HG03060 (cell line): ENCODE measurements around the gene CHD3.

ENCODE experiments used
- ATAC-seq: cut with Tn5 transposase; IDR thresholded peaks from one replicate; pipeline ENCODE4 v1.9.1; 2021; ENCODE audit warnings: low read depth, moderate number of reproducible peaks; ENCODE audit not compliant: unreplicated experiment

CHD3 gene

GRCh38 chr17:7864995-7865650, 23.5 kb upstream of the CHD3 start:
- no peak for ATAC-seq

- ATAC-seq: no peak
These were observed 20.7 kb upstream of the CHD3 start for GRCh38 chr17:7867881-7868329.

GRCh38 chr17:7873051-7873450, 15.5 kb upstream of the CHD3 start:
- ATAC-seq: no peak

DNA sequence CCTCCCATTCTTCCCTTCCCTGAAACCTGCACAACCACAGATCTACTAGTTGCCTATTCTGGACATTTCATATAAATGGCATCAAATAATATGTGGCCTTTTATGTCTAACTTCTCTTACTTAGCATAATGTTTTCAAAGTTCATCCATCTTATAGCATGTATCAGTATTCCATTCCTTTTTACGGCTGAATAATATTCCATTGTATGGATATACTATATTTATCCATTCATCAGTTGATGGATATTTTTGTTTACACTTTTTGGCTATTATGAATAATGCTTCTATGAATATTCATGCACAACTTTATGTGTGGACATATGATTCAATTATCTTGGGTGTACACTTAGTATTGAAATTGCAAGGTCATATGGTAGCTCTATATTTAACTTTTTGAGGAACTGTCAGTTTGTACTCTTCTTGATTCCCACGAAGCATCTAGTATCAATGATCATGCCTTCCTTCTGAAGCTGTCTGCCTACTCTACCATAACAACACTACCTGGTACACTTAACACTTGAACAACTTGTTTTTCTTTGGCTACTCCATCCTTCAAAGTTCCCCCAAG, 12.7 kb upstream of the CHD3 start:
- no peak for ATAC-seq

DNA sequence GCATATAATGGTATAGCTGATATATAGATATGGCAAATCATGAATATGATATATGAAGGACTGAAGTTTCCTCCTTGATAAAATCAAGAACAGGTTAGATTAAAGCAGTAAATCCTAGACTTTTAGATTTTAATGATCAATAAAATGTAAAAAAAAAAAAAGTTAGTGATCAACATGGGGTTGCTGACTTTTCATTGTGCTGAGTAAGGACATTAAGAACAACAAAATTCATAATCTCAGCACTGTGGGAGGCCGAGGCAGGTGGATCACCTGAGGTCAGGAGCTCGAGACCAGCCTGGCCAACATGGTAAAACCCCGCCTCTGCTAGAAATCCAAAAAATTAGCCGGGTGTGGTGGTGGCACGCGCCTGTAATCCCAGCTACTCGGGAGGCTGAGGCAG, 10.4 kb upstream of the CHD3 start:
- ATAC-seq: no peak

- no peak for ATAC-seq
These were observed 8.3 kb upstream of the CHD3 start for GRCh38 chr17:7880076-7880868.

DNA sequence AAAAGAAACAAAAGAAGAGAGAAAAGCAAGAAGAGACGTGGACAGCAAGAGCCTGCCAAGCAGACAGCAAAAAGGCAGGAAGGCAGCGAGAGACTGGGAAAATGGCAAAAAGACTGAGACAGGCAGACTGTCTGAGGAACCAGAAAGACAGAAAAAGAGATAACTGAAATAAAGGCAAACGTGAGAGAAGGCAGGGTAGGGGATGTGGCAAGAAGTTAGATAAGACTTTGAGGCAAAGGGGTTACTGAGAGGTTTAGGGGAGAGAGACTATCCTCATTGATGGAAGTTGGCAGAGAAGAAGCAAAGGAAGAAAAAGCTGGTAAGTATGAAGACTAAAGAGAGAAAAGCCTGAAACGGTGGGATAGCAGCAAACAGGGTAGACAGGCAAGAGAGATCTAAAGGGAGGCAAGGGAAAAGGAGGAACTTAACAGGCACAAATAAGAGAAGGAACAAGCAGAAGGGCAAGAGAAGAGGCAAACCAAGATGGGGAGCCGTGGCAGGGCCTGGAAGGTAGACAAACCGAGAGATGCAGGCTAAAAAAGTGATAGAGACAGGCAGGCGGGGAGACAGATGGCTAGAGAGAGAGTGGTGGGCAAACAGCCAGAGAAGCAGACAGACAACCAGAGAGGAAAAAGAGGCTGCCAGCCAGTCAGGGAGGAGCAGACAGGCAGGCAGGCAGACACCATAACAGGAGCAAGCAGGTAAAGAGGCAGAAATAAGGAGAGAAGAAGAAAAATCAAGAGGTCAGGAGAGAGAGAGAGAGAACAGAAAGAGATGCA, 7.1 kb upstream of the CHD3 start:
- no peak for ATAC-seq

GRCh38 chr17:7882068-7882467, 6.5 kb upstream of the CHD3 start:
- ATAC-seq: no peak

- no peak for ATAC-seq
These were observed 6.0 kb upstream of the CHD3 start for GRCh38 chr17:7882629-7883028.

DNA sequence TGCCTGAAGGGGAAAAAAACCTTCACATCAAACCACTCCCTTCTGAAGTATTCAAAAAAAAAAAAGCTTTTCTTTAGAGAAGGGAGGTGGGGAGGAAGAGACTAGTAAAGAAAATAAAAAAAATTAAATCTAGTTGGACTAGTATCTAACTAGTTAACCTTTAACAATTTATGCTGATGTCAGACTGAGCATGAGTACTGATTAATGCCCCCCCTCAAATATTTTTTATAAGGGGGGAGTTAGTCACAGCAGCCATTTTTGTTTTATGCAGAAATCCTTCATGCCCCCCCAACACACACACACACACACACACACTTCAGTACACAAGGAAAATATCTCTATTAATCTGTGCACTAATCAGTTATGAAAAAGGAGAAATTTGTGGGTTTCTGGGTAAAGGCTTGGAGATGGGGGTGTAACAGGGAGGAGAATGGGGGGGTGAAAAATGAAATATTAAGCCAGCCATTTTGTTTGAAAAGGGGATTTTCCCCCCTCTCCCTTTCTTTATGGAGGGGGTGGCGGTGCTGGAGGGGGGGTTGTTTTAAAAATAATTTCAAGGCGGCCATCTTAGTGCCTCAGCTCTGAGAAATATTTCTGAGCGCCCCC, 4.7 kb upstream of the CHD3 start:
- no peak for ATAC-seq

DNA sequence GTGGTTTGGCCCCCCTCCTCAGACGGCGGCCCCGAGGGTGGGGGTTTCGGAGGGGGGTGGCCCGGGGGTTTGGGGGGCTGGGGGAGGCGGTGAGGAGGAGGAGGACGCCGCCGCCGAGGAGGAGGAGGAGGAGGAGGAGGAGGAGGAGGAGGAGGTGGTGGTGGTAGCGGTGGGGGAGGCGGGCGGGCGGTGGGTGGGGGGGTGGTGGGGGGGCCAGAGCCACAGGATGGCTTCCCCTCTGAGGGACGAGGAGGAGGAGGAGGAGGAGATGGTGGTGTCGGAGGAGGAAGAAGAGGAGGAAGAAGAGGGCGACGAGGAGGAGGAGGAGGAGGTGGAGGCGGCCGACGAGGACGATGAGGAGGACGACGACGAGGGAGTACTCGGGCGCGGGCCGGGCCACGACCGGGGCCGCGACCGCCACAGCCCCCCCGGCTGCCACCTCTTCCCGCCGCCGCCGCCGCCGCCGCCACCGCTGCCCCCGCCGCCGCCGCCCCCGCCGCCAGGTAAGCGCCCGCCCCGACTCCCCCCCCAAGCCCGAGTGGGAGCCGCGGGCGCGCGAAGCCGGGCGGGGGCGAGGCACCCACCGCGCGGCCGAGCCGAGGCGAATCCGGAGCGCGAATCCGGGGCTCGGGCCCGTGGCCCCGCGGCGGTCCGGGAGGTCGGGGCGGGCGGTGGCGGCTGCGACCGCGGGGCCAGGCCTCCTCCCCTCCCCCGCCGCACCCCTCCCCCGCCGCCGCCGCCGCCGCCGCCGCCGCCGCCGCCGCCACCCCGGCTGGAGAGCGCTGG, 3.8 kb upstream of the CHD3 start:
- no peak for ATAC-seq

GRCh38 chr17:7885367-7886226, 3.0 kb upstream of the CHD3 start:
- ATAC-seq: no peak

DNA sequence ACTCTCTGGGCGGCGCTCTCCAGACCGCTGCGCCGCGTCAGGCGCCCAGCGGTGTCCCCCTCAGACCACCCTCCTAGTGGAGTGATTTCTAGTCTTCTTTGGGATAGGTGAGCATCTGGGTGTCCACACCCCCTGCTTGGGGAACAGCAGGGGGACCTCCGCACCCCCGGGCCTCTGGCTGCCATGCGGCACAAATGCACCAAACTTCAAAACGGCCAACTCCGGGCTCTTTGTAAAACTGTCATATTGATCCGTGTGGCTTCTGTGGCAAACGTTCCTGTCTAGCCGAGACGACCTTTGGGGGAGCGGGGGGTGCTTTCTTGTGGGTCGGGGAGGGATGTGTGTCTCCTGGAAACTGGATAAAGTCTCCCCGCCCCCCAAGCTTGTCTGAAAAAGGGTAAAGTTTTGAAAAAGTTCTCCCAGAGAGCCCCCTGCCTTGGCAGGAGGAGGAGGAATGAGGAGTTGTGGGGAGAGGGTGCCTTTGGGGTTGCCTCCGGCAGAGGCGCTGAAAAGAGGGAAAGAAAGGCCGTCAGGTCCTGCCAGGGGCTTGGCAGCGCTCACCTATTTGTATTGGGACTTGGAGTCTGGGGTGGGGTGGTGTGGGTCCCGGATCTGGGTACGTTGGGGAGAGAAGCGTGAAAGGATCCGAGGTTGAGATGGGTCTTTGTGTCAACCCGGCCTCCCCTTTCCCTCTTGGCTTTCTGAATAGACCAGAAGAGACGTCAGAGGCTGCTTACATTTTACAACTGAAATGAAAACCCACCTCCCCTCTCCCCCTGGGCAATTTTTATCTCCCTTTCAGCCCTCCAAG, 2.2 kb upstream of the CHD3 start:
- ATAC-seq: no peak

DNA sequence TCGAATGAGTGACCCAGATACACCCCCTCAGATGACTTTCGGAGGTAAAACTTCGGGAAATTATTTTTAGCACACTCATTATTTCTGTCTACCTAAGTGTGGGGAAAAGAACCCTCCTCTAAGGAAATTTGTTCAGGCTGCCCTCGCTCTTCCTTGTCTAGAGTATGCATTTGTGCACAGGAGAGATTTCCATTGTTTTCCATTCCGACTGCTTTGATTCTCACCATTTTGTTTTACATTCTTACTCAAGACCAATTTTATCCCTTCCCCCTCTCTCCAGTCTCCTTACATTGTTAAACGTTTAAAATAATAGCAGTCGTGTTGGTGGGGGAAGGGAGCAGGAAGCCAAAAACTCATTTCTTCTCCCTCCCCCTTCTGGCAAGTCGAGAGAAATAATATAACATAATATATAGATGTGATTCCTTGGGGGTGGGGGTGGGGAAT, 1.5 kb upstream of the CHD3 start:
- ATAC-seq: no peak

- no peak for ATAC-seq
These were observed 956 bp upstream of the CHD3 start for GRCh38 chr17:7887482-7888183.

DNA sequence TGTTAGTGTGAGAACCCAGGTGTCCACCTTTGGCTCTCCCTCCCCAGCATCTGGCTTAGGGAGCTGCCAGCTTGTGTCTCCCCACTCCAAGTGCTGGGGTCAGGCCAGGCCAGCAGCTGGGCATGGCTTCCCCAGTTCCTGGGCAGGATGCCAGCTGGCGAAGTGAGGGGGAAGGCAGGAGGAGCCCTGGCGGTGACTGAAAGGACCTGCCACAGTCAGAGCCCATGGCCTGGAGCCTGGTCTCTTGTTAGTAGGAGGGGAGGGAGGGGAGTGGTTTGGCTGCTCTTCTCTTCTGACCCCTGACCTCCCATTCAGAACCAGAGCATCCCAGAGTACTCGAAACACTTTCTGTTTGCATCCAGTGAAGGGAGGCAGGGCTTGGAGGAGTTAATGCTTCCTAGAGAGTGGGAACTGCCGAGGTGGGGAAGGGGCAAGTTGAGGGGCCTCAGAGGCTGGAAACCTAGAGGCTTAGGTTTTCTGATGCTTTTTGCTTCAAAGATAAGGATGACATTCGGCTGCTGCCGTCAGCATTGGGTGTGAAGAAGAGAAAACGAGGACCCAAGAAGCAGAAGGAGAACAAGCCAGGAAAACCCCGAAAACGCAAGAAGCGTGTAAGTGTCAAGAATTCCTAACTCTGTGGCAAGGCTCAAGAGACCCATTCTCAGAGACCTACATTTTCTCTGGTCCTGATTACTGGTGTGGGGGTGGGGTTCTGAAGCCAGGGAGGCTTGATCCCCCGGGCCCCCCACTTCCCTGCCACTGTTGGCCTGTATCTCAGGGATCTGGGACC, 772 bp downstream of the CHD3 start:
- ATAC-seq: no peak
